ENCODE measurements around the gene PRPF18.
"Not testable (repeated sequence)": the region's sequence is repeated elsewhere in the genome, so short reads cannot be mapped to it uniquely, and the experiment has no call there.

Gene PRPF18

GRCh38 chr10:13586676-13587355 lies at the start of gene PRPF18:
PRPF18 (plus strand) TSS chr10:13586965; CDS start chr10:13587087, 122 bp downstream.
- DNase-seq (ENCODE audit: low spot score), result peak; percentile 93

DNA sequence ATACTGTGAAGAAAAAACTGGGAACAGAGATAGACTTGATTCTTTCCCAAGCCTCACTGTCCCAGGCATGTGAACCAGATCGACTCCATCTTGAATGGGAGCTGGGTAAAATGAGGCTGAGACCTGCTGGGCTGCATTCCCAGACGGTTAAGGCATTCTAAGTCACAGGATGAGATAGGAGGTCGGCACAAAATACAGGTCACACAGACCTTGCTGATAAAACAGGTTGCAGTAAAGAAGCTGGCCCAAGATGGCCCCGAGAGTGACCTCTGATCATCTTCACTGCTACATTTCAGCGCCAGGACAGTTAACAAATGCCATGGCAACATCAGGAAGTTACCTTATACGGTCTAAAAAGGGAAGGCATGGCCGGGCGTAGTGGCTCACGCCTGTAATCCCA lies 48.8 kb upstream of the PRPF18 start:
- DNase-seq (ENCODE audit: low spot score), result not testable (repeated sequence)

- DNase-seq (ENCODE audit: low spot score), result no peak
These were observed 44.2 kb upstream of the PRPF18 start for GRCh38 chr10:13542533-13542932.

GRCh38 chr10:13550802-13551201 lies 36.0 kb upstream of the PRPF18 start:
- no peak for DNase-seq (ENCODE audit: low spot score)

GRCh38 chr10:13555884-13556510 lies 30.8 kb upstream of the PRPF18 start:
- DNase-seq (ENCODE audit: low spot score), result no peak

GRCh38 chr10:13559124-13559700 lies 27.6 kb upstream of the PRPF18 start:
- DNase-seq (ENCODE audit: low spot score), result no peak

- no peak for DNase-seq (ENCODE audit: low spot score)
These were observed 26.2 kb upstream of the PRPF18 start for GRCh38 chr10:13560597-13560996.

- DNase-seq (ENCODE audit: low spot score), result no peak
These were observed 23.0 kb upstream of the PRPF18 start for GRCh38 chr10:13563481-13564445.

- DNase-seq (ENCODE audit: low spot score), result no peak
These were observed 22.2 kb upstream of the PRPF18 start for GRCh38 chr10:13564576-13564975.

DNA sequence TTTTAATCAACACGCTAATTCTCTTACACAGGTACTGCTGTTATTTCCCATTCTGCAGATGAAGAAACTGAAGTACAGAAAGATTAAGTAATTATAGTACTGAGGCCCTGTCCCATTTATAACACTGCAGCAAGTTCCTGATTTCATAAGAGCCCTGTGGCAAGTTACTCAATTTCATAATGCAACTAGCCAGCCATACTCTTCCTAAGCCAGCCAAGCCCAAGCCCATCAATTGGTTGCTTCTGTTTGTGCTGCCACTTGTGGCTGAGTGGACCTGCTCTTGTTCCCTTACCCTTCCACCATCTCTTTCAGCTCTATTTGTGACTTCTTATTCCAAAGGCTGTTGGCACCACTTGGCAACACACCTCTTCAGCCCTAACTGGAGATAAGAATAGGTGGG lies 19.7 kb upstream of the PRPF18 start:
- no peak for DNase-seq (ENCODE audit: low spot score)

DNA sequence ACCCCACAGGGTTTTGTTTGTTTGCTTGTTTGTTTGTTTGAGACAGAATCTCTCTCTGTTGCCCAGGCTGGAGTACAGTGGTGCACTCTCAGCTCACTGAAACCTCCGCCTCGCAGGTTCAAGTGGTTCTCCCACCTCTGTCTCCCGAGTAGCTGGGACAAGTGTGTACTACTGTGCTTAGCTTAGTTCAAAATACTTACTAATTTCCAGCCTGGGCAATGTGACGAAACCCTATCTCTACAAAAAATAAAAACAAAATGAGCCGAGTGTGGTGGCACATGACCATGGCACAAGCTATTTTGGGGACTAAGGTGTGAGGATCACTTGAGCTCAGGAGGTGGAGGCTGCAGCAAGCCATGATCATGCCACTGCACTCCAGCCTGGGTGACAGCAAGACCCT lies 15.2 kb upstream of the PRPF18 start:
- no peak for DNase-seq (ENCODE audit: low spot score)

GRCh38 chr10:13573960-13574359 lies 12.8 kb upstream of the PRPF18 start:
- DNase-seq (ENCODE audit: low spot score), result no peak

DNA sequence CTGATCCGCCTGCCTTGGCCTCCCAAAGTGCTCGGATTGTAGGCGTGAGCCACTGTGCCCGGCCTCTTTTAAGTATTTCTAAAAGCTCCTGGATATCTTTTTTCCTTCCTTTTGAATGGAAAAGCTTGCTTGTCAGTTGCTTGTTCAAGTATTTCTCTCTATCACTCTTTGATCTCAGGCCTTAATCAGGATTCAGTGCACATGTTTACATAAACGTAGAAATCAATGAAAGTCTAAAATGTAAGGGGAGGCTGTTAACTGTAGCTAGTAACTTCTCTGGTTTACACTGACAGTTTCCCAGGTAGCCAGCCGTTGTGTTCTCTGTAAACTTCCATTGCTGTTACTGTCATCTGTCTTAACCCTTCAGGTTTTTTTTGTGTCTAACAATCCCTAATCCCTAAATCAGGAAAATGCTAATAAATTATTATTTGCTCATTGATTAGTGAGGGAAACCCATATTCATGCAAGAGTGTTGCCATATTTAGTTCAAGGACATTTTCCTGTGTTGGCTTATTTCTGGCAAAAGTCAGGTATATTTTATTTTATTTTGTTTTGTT lies 1.5 kb upstream of the PRPF18 start:
- no peak for DNase-seq (ENCODE audit: low spot score)

DNA sequence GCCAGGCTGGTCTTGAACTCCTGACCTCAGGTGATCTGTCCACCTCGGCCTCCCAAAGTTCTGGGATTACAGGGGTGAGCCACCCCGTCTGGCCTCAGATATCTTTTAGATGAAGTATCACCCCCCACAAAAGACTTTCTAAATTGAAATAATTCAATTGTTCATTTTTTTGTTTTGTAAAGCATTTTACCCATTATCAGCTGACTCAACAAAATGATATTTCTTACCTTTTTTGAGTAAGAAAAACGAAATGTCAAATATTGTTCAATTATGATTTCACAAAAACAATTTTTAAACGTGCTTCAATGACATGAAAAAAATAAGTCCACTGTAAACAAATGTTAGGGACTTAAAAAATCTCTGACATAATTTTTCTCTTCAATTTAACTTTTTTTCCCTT lies 822 bp upstream of the PRPF18 start:
- no peak for DNase-seq (ENCODE audit: low spot score)

- DNase-seq (ENCODE audit: low spot score), result no peak
These were observed 626 bp downstream of the PRPF18 start for GRCh38 chr10:13587391-13587790.

- DNase-seq (ENCODE audit: low spot score), result no peak
These were observed 2.6 kb downstream of the PRPF18 start for GRCh38 chr10:13589316-13589715.

- no peak for DNase-seq (ENCODE audit: low spot score)
These were observed 4.1 kb downstream of the PRPF18 start for GRCh38 chr10:13590886-13591285.

DNA sequence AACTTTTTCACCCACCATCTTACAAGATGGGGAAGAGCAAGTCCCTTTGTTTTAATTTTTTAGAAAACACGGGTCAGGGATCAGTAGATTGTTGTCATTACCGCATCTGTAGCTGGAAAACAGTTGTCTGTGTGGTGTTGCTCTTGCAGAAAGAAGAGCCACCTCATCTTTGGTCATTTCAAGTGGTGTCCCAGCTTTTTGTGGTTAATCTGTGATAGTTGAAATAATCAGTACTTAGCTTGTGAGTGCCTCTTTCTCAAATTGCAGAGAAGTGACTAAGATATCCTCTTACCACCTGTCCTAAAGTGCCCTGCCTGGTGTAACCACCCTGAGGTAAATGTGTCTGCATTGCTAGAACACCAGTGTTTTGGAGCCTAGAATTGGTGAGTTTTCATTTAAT lies 5.5 kb downstream of the PRPF18 start:
- DNase-seq (ENCODE audit: low spot score), result no peak

DNA sequence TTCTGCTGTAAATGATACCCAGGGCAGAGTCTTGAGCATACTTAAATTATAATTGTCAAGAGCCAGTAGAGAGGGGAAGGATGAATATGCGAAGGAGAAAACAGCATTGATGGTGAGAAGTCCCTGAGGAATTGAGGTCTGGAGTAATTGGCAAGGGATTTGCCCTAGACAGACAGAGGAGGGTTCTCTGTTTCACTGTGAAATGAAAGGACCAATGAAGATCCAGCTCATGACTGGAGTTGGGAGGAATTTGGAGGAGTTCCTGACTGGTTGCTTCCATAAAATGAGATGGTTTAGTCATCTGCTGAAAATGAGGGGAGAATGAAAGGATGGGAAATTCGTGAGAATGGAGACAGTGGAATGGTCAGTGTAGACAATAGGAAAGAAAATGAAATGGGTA lies 6.8 kb downstream of the PRPF18 start:
- DNase-seq (ENCODE audit: low spot score), result no peak

DNA sequence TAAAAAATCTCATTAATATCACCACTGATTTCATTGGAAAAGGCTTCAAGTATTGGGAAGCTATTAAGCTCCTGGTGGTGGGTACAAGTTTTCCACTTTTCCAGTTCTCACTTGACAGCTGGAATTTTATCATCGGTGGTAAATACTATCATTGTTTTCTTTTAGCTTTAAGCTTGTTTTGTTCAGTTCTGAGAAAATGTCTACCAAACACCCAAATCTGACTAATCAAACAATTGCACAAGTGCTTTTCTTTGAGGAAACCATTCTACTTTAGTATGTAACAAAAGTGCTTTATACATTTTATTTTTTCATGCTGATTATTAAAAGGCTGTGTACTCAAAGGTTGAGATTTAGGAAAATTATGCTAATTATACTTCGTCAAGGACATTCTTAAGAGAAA lies 7.9 kb downstream of the PRPF18 start:
- no peak for DNase-seq (ENCODE audit: low spot score)

- DNase-seq (ENCODE audit: low spot score), result no peak
These were observed 11.1 kb downstream of the PRPF18 start for GRCh38 chr10:13597909-13598308.
